Measurements from ENCODE around the gene LAIR2. TPM values are rescaled to one million over a fixed set of nuclear protein-coding genes. Genes with fewer than 3 reads are reported as not detected.
A peak's percentile ranks its signal among the peaks of the same experiment; 100 is the strongest.
"Not testable (repeated sequence)": the region's sequence is repeated elsewhere in the genome, so short reads cannot be mapped to it uniquely, and the experiment has no call there.

LAIR2 gene
- total RNA-seq, 4 donors from 2014 or later = not detected

- TF ChIP-seq POLR2A (IDR thresholded peaks at IDR 0.05) = no peak
- no peak for TF ChIP-seq CTCF (IDR thresholded peaks at IDR 0.05)
- TF ChIP-seq POLR2AphosphoS5 (IDR thresholded peaks at IDR 0.05) = no peak
- TF ChIP-seq EP300 (IDR thresholded peaks at IDR 0.05) = no peak
- Histone ChIP-seq H3K4me1 (no peaks in the 10 kb centered on the region), H3K9me3 (no peaks in the 10 kb centered on the region), H3K36me3 (no peaks in the 10 kb centered on the region), H3K4me3 (no peak overlapping the region), H3K27me3 (peaks cover 42% of the 10 kb centered on the region), H3K27ac (no peak overlapping the region)
- WGBS, 2 donors (ENCODE audit: low coverage in 1 of 2) = 47 to 90% methylated on average over 9 to 10 of the region's 10 CpGs
- ATAC-seq = no peak
Observed at GRCh38 chr19:54506079-54506478, 3.4 kb downstream of the LAIR2 start.

GRCh38 chr19:54507038-54507717 lies 4.5 kb downstream of the LAIR2 start:
- no CpG with 5 or more reads among the region's 15 CpGs for WGBS, 2 donors (ENCODE audit: low coverage in 1 of 2)
- not testable (repeated sequence) for H3K36me3 ChIP-seq, H3K4me3 ChIP-seq, H3K27ac ChIP-seq, H3K4me1 ChIP-seq, H3K9me3 ChIP-seq, ATAC-seq
- H3K27me3 ChIP-seq = peaks cover 48% of the 10 kb centered on the region

- Histone ChIP-seq H3K9me3 (no peaks in the 10 kb centered on the region), H3K4me3 (no peak overlapping the region), H3K27me3 (peaks cover 47% of the 10 kb centered on the region), H3K36me3 (no peaks in the 10 kb centered on the region), H3K4me1 (no peaks in the 10 kb centered on the region), H3K27ac (no peak overlapping the region)
- no peak for TF ChIP-seq POLR2A (IDR thresholded peaks at IDR 0.05)
- TF ChIP-seq EP300 (IDR thresholded peaks at IDR 0.05) = no peak
- TF ChIP-seq CTCF (IDR thresholded peaks at IDR 0.05) = no peak
- TF ChIP-seq POLR2AphosphoS5 (IDR thresholded peaks at IDR 0.05) = no peak
- 53% methylated on average over 6 of the region's 12 CpGs; no CpG with 5 or more reads in 1 of the 2 donors for WGBS, 2 donors (ENCODE audit: low coverage in 1 of 2)
- no peak for ATAC-seq
Observed at GRCh38 chr19:54507824-54508223, 5.2 kb downstream of the LAIR2 start.

- peak; percentile 28 for ATAC-seq
- H3K27ac ChIP-seq, H3K4me1 ChIP-seq, H3K4me3 ChIP-seq, H3K9me3 ChIP-seq, H3K36me3 ChIP-seq: not testable (repeated sequence)
- WGBS, 2 donors (ENCODE audit: low coverage in 1 of 2) = no CpG with 5 or more reads among the region's 3 CpGs
- peaks cover 47% of the 10 kb centered on the region for H3K27me3 ChIP-seq
Observed at GRCh38 chr19:54508487-54508886, 5.9 kb downstream of the LAIR2 start.

GRCh38 chr19:54509200-54509940 lies 6.7 kb downstream of the LAIR2 start:
- not testable (repeated sequence) for ATAC-seq, H3K9me3 ChIP-seq, H3K4me3 ChIP-seq, H3K36me3 ChIP-seq, H3K4me1 ChIP-seq, H3K27ac ChIP-seq
- no CpG with 5 or more reads among the region's 21 CpGs for WGBS, 2 donors (ENCODE audit: low coverage in 1 of 2)
- peaks cover 49% of the 10 kb centered on the region for H3K27me3 ChIP-seq

GRCh38 chr19:54515156-54515555 lies 12.5 kb downstream of the LAIR2 start:
- no peaks in the 10 kb centered on the region for H3K4me1 ChIP-seq
- no peak for ATAC-seq

More at GRCh38 chr19:54515156-54515555, 12.5 kb downstream of the LAIR2 start:
- Histone ChIP-seq H3K4me3 (no peak overlapping the region), H3K9me3 (peaks cover 0 to 4% (median 0%) of the 10 kb centered on the region in 3 donors), H3K27me3 (peaks cover 43% of the 10 kb centered on the region), H3K36me3 (no peaks in the 10 kb centered on the region), H3K27ac (no peak overlapping the region)
- 27 to 78% methylated on average over 2 of the region's 3 CpGs for WGBS, 2 donors (ENCODE audit: low coverage in 1 of 2)
- TF ChIP-seq EP300 (IDR thresholded peaks at IDR 0.05) (no peak), CTCF (IDR thresholded peaks at IDR 0.05) (no peak), POLR2AphosphoS5 (IDR thresholded peaks at IDR 0.05) (no peak), POLR2A (IDR thresholded peaks at IDR 0.05) (no peak)

Data from gastroesophageal sphincter (tissue), 4 donors.